PC-3 (cell line): ENCODE measurements around the gene MXRA7.

Experiments
- CTCF ChIP-seq: fragments of 300-600 bp; sonication (generic); conservative IDR thresholded peaks from 2 replicates; pipeline ENCODE4 v1.5.1; 2017; ENCODE audit warnings: antibody characterized with exemption, low read depth, mild to moderate bottlenecking, low read length
- EZH2phosphoT487 ChIP-seq: fragments of 300-600 bp; sonication (generic); IDR thresholded peaks from 2 replicates; pipeline ENCODE4 v1.6.1; 2018; ENCODE audit warnings: mild to moderate bottlenecking, antibody characterized with exemption, low read length, borderline replicate concordance

DNA sequence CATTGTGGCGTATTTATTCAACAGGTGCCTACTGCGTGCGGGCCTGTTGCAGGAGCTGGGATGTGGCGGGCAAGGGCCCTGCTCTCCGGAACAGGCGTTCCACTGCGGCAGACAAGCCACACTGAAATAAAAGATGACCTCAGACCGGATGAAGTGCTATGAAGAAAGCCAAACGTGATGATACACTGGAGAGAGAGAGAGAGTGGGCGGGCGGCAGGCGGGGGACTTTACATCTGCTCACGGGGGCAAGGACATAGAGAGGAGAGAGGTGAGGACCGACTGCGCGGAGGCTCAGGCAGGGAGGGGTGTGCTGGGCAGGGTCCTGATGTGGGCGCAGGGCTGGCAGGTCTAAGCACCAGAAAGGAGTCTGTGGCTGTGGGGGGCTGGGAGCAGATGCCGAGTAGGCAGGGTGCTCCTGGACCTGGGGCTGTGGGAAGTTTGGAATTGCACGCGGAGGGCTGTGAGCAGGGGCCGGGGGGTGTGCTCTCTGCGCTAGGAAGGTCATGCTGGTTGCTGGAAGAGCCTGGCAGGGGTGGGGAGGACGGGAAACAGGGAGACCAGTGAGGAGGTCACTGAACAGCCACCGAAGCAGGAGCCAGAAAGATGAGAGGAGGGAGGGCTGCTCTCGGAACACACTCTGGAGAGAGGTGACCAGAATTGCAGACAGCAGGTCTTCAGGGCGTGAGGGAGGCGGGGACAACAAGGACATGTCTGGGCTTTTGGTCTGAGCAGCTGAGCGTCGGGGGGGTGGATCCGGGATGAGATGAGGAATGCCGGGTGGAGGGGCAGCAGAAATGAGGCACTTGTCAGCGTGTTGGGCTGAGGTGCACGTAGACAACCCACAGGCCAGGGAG is 9.9 kb downstream of the MXRA7 start:
- TF ChIP-seq CTCF (no peak), EZH2phosphoT487 (no peak)
